SU-DHL-6 (cell line): Measurements from ENCODE around the gene PARD6A.

Source experiments
- CTCF ChIP-seq: fragments of 200-600 bp; sonication (generic); IDR thresholded peaks from one replicate; pipeline ENCODE4 v1.5.1; 2017; ENCODE audit warnings: antibody characterized with exemption, mild to moderate bottlenecking, low read length, moderate library complexity; ENCODE audit not compliant: insufficient read depth, poor library complexity, severe bottlenecking
- EZH2phosphoT487 ChIP-seq: fragments of 200-600 bp; sonication (generic), shearing (Covaris generic); conservative IDR thresholded peaks from 2 replicates; pipeline ENCODE4 v1.6.1; 2018; ENCODE audit warnings: mild to moderate bottlenecking, antibody characterized with exemption, low read length, moderate library complexity, mixed read lengths

DNA sequence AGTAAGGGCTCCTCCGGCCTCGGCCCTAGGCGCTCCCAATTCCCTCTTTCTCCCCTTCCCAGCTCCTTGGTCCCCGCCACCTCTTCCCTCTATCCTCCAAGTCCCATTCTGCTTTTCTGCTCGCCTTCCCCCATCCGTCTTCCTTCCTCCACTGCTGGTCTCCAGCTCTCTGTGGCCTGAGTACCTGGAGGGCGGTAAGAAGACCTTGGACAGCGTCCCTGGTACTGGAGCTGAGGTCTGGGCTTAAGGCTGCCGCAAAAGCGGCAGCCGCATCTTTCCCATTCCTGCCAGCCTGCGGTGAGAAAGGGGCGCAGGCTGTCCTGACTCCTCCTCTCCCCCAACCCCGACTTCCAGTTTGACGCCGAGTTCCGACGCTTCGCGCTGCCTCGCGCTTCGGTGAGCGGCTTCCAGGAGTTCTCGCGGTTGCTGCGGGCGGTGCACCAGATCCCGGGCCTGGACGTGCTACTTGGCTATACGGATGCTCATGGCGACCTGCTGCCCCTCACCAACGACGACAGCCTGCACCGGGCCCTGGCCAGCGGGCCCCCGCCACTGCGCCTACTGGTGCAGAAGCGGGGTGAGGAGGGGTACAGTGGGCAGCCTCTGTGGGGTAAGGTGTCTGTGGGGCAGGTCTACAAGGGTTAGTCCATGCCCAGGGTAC, 471 bp downstream of the PARD6A start:
- TF ChIP-seq CTCF, result no peak
- TF ChIP-seq EZH2phosphoT487, result no peak
